HCT116 (cell line): ENCODE data around the gene RGS7. TPM values are rescaled to one million over a fixed set of nuclear protein-coding genes. Genes with fewer than 3 reads are reported as not detected.

Experiments
- ATAC-seq: fragments of 200-7000 bp; cut with Tn5 transposase; 2 replicates; pipeline ENCODE4 v1.9.1; 2020; ENCODE audit warnings: mild to moderate bottlenecking, moderate library complexity
- BruUV-seq: library from RNA; stranded (reverse); fragments of 400-500 nt; replicated peaks from 2 replicates; lab custom pipeline; 2021; lab: Mats Ljungman, UMichigan
- CTCF ChIA-PET: fragments of 300-600 bp; sonication (Branson Sonifier 250); formaldehyde crosslinking; loops from one replicate; lab custom pipeline; 2021; ENCODE audit warnings: antibody characterized with exemption; lab: Charles Lee
- POLR2A ChIA-PET: fragments of 300-600, 350-600 bp; sonication (Branson Sonifier 250); formaldehyde crosslinking; loops from one replicate; lab custom pipeline; 2021; ENCODE audit warnings: antibody characterized with exemption; lab: Charles Lee
- RAD21 ChIA-PET, 2 experiments: fragments of 300-600 bp; sonication (Branson Sonifier 250); formaldehyde crosslinking; loops; one replicate each; lab custom pipeline; 2023; ENCODE audit warnings: low total read pairs in 2 of 2; ENCODE audit not compliant: uncharacterized antibody in 2 of 2, unreplicated experiment in 2 of 2, low non-redundant PET in 1 of 2; lab: Charles Lee
- DNase-seq: peaks from one replicate; pipeline ENCODE4 v3.0.0-alpha.2; 2010; ENCODE audit warnings: low read depth, low spot score
- H2AFZ ChIP-seq: fragments of 200-600 bp; shearing (Covaris generic), sonication (generic); 2 replicates; pipeline ENCODE4 v1.6.1; 2017; ENCODE audit warnings: low read depth, mixed run types, mixed read lengths, antibody characterized with exemption, low read length; ENCODE audit not compliant: poor library complexity, severe bottlenecking
- H3K27ac ChIP-seq: 2 replicates; pipeline ENCODE4 v1.5.1; 2012; ENCODE audit warnings: low read depth, low read length
- H3K27me3 ChIP-seq: fragments of 200-600 bp; sonication (generic); 2 replicates; pipeline ENCODE4 v1.6.1; 2016; ENCODE audit warnings: mixed run types, low read length, mixed read lengths; ENCODE audit not compliant: insufficient read depth
- H3K36me3 ChIP-seq, 2 experiments: fragments of 200-500 bp in 1 of 2; fragments of 200-600 bp in 1 of 2; sonication (Bioruptor generic) in 1 of 2; sonication (generic) in 1 of 2; 2 replicates each; pipeline versions ENCODE4 v1.5.1 to v1.6.1; 2014 to 2016; ENCODE audit warnings: low read length in 2 of 2, inconsistent platforms in 1 of 2, mixed read lengths in 1 of 2, mixed run types in 1 of 2; ENCODE audit not compliant: insufficient read depth in 2 of 2, control insufficient read depth in 1 of 2
- H3K4me1 ChIP-seq, 2 experiments: fragments of 200-600 bp in 1 of 2; sonication (generic) in 1 of 2; 2 replicates each; pipeline versions ENCODE4 v1.5.1 to v1.6.1; 2012 to 2017; ENCODE audit warnings: low read length in 2 of 2, inconsistent platforms in 1 of 2, mild to moderate bottlenecking in 1 of 2, mixed read lengths in 1 of 2, mixed run types in 1 of 2, moderate library complexity in 1 of 2; ENCODE audit not compliant: insufficient read depth in 2 of 2, control insufficient read depth in 1 of 2
- H3K4me2 ChIP-seq: fragments of 200-600 bp; sonication (generic); 2 replicates; pipeline ENCODE4 v1.6.1; 2017; ENCODE audit warnings: mixed run types, low read length, mixed read lengths
- H3K4me3 ChIP-seq, 2 experiments: fragments of 200-600 bp in 1 of 2; sonication (generic) in 1 of 2; replicated peaks in 1 of 2; 2 replicates each; pipeline ENCODE4 v1.5.1; 2011 to 2016; ENCODE audit warnings: low read length in 2 of 2, control low read depth in 1 of 2, low read depth in 1 of 2, mild to moderate bottlenecking in 1 of 2, mixed read lengths in 1 of 2, mixed run types in 1 of 2
- H3K79me2 ChIP-seq: fragments of 200-600 bp; sonication (generic); 2 replicates; pipeline ENCODE4 v1.6.1; 2017; ENCODE audit warnings: mild to moderate bottlenecking, mixed run types, low read length, moderate library complexity, mixed read lengths; ENCODE audit not compliant: insufficient read depth
- H3K9ac ChIP-seq: fragments of 200-600 bp; sonication (generic); 2 replicates; pipeline ENCODE4 v1.6.1; 2016; ENCODE audit warnings: low read length, mixed read lengths
- H3K9me2 ChIP-seq: fragments of 200-600 bp; sonication (generic), shearing (Covaris generic); 2 replicates; pipeline ENCODE4 v1.6.1; 2017; ENCODE audit warnings: mixed run types, mild to moderate bottlenecking, moderate library complexity; ENCODE audit not compliant: insufficient read depth
- H3K9me3 ChIP-seq, 2 experiments: fragments of 200-500 bp in 1 of 2; fragments of 200-600 bp in 1 of 2; sonication (Bioruptor generic) in 1 of 2; sonication (generic) in 1 of 2; 2 replicates each; pipeline ENCODE4 v1.6.1; 2014 to 2017; ENCODE audit warnings: low read length in 2 of 2, mixed read lengths in 2 of 2, inconsistent platforms in 1 of 2, low read depth in 1 of 2, mild to moderate bottlenecking in 1 of 2, mixed run types in 1 of 2, moderate library complexity in 1 of 2; ENCODE audit not compliant: control insufficient read depth in 1 of 2, insufficient read depth in 1 of 2
- H4K20me1 ChIP-seq: fragments of 200-600 bp; sonication (generic), shearing (Covaris generic); 2 replicates; pipeline ENCODE4 v1.6.1; 2017; ENCODE audit warnings: mixed run types, mild to moderate bottlenecking, moderate library complexity; ENCODE audit not compliant: insufficient read depth
- ATF3 ChIP-seq: IDR thresholded peaks from 2 replicates; pipeline ENCODE4 v1.6.1; 2012
- CBX3 ChIP-seq: IDR thresholded peaks from 2 replicates; pipeline ENCODE4 v1.6.1; 2012; ENCODE audit warnings: low read depth
- CEBPB ChIP-seq: IDR thresholded peaks from 2 replicates; pipeline ENCODE4 v1.6.1; 2012; ENCODE audit warnings: low read depth
- EGR1 ChIP-seq: IDR thresholded peaks from 2 replicates; pipeline ENCODE4 v1.6.1; 2012; ENCODE audit warnings: low read depth
- ELF1 ChIP-seq: IDR thresholded peaks from 2 replicates; pipeline ENCODE4 v1.6.1; 2012; ENCODE audit warnings: low read depth, borderline replicate concordance
- EZH2phosphoT487 ChIP-seq: fragments of 200-600 bp; IDR thresholded peaks from 2 replicates; pipeline ENCODE4 v1.6.1; 2018; ENCODE audit warnings: antibody characterized with exemption, borderline replicate concordance
- FOSL1 ChIP-seq: IDR thresholded peaks from 2 replicates; pipeline ENCODE4 v1.6.1; 2012; ENCODE audit warnings: low read depth
- MAX ChIP-seq: IDR thresholded peaks from 2 replicates; pipeline ENCODE4 v1.6.1; 2012
- REST ChIP-seq: IDR thresholded peaks from 2 replicates; pipeline ENCODE4 v1.6.1; 2012; ENCODE audit warnings: low read depth
- SRF ChIP-seq: IDR thresholded peaks from 2 replicates; pipeline ENCODE4 v1.6.1; 2012; ENCODE audit warnings: low read depth
- YY1 ChIP-seq: IDR thresholded peaks from 2 replicates; pipeline ENCODE4 v1.6.1; 2011; ENCODE audit warnings: low read length, low read depth, moderate library complexity, mild to moderate bottlenecking; ENCODE audit not compliant: insufficient replicate concordance; ENCODE audit errors: extremely low read depth
- ZBTB33 ChIP-seq: IDR thresholded peaks from 2 replicates; pipeline ENCODE4 v1.6.1; 2011; ENCODE audit warnings: mild to moderate bottlenecking, low read length, moderate library complexity; ENCODE audit not compliant: insufficient replicate concordance; ENCODE audit errors: extremely low read depth
- ZNF274 ChIP-seq: fragments of 200-500 bp; sonication (Bioruptor generic); IDR thresholded peaks from 2 replicates; pipeline ENCODE4 v1.6.1; 2014; ENCODE audit warnings: mild to moderate bottlenecking, low read depth, low read length, inconsistent platforms
- intact Hi-C: fragments of 100-400 bp; cut with micrococcal nuclease; formaldehyde crosslinking; loops from 2 replicates; pipeline ENCODE4 v1.10.0; 2022
- total RNA-seq: library from RNA; stranded (reverse); gene quantifications from one replicate; pipeline ENCODE4 v1.2.1, GENCODE V29; 2021; ENCODE audit not compliant: unreplicated experiment

Gene RGS7
- total RNA-seq, 1 experiment from 2014 or later = not detected

- CTCF ChIA-PET = no interaction called here
- H3K79me2 ChIP-seq = no peaks in the 10 kb centered on the region
- H3K4me3 ChIP-seq = no peak overlapping the region
- H3K9me2 ChIP-seq = no peaks in the 10 kb centered on the region
- H3K27ac ChIP-seq = no peak overlapping the region
- POLR2A ChIA-PET = no interaction called here
- no peaks in the 10 kb centered on the region for H3K36me3 ChIP-seq
- no peak for TF ChIP-seq ELF1
- no peak for TF ChIP-seq REST
- no peak for TF ChIP-seq ZNF274
- RAD21 ChIA-PET = no interaction called here
- BruUV-seq = no TSS peak
- peaks cover 0 to 6% of the 10 kb centered on the region in 2 experiments; a peak in 2 of 4 replicates for H3K9me3 ChIP-seq
- no peak for ATAC-seq
- H4K20me1 ChIP-seq = no peaks in the 10 kb centered on the region
- H2AFZ ChIP-seq = no peak overlapping the region
- intact Hi-C loops = no loop called here
- H3K27me3 ChIP-seq = no peaks in the 10 kb centered on the region
- no peak overlapping the region for H3K9ac ChIP-seq
- H3K4me1 ChIP-seq = no peaks in the 10 kb centered on the region
- no peak for DNase-seq
- H3K4me2 ChIP-seq = no peak overlapping the region
Observed at GRCh38 chr1:241143765-241144442, 213.1 kb downstream of the RGS7 start.

- H3K27me3 ChIP-seq = no peaks in the 10 kb centered on the region
- TF ChIP-seq FOSL1 = no peak
- no peak for TF ChIP-seq ZBTB33
- no peak for TF ChIP-seq ATF3
- TF ChIP-seq MAX = no peak
- no peak for TF ChIP-seq CEBPB
- no peak for TF ChIP-seq EZH2phosphoT487
- no peak for TF ChIP-seq EGR1
- TF ChIP-seq CBX3 = no peak
- no peak for TF ChIP-seq SRF
- no peak for TF ChIP-seq YY1
Observed at GRCh38 chr1:241142493-241142892, 214.5 kb downstream of the RGS7 start.

More at GRCh38 chr1:241142493-241142892, 214.5 kb downstream of the RGS7 start:
- RAD21 ChIA-PET = no interaction called here
- DNase-seq = no peak
- CTCF ChIA-PET = no interaction called here
- Histone ChIP-seq H3K36me3 (no peaks in the 10 kb centered on the region), H3K9ac (no peak overlapping the region), H3K27ac (no peak overlapping the region), H3K9me3 (peaks cover 1 to 6% of the 10 kb centered on the region in 2 experiments; a peak in 2 of 4 replicates), H4K20me1 (no peaks in the 10 kb centered on the region), H3K79me2 (no peaks in the 10 kb centered on the region), H3K4me3 (no peak overlapping the region), H3K9me2 (no peaks in the 10 kb centered on the region), H3K4me2 (no peak overlapping the region), H3K4me1 (no peaks in the 10 kb centered on the region), H2AFZ (no peak overlapping the region)
- ATAC-seq = no peak
- no TSS peak for BruUV-seq
- intact Hi-C loops = no loop called here
- POLR2A ChIA-PET = no interaction called here
